Fibroblast of pulmonary artery (primary cell): ENCODE results near the gene RCAN1.

Source experiments
- DNase-seq: peaks from one replicate; pipeline ENCODE4 v3.0.0-alpha.2; 2010; ENCODE audit warnings: low read depth
- H3K4me3 ChIP-seq: replicated peaks from 2 replicates; pipeline ENCODE4 v1.5.1; 2011; ENCODE audit warnings: low read depth, mild to moderate bottlenecking, control low read depth, low read length, moderate library complexity
- CTCF ChIP-seq: IDR thresholded peaks from 2 replicates; pipeline ENCODE4 v1.5.1; 2011; ENCODE audit warnings: mild to moderate bottlenecking, control low read depth, low read length, inconsistent platforms; ENCODE audit errors: missing control alignments

Gene RCAN1

DNA sequence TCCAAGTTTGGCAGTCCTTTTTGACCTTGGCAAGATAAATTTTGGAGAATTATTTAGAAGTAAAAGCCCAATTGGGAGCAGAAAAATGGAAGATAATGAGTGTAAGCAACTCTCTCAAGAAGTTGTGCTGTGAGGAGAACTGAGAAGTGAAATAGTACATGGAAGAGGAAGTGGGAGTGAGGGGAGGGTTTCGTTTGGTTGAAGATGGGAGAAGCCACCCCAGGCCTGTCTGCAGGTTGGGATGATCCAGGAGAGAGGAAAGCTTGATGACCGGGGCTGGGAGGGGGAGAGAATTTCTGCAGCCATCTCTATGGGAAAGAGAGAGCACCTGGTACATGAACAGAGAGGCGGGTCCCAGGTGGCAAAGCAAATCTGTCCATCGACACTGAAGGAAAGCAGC lies 8.6 kb upstream of the RCAN1 start:
- no peak overlapping the region for H3K4me3 ChIP-seq
- DNase-seq = no peak
- no peak for TF ChIP-seq CTCF

GRCh38 chr21:34621434-34622350 lies 6.8 kb upstream of the RCAN1 start:
- TF ChIP-seq CTCF = no peak

GRCh38 chr21:34619841-34620665 lies 5.1 kb upstream of the RCAN1 start:
- DNase-seq = no peak
- no peak overlapping the region for H3K4me3 ChIP-seq
- no peak for TF ChIP-seq CTCF

More at GRCh38 chr21:34621434-34622350, 6.8 kb upstream of the RCAN1 start:
- no peak overlapping the region for H3K4me3 ChIP-seq
- no peak for DNase-seq

DNA sequence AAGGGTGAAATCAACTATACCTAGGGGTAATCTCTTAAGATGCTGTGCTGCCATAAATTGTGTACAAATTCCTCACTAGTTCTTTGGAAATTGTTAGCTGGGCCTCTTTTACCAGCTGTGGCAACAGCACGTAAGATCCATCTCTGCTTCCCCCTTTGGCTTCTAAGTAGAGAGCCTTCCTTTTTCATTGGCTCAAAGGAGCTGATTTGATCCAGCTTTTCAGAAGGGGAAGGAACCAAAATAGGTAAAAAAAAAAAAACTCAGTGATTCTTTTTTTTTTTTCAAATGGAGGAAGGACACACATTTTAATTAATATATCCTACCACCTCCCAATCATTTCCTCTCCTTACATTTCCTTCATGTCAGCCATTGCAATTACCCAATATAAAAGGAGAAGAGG lies 4.0 kb upstream of the RCAN1 start:
- H3K4me3 ChIP-seq = no peak overlapping the region
- no peak for TF ChIP-seq CTCF
- DNase-seq = no peak

DNA sequence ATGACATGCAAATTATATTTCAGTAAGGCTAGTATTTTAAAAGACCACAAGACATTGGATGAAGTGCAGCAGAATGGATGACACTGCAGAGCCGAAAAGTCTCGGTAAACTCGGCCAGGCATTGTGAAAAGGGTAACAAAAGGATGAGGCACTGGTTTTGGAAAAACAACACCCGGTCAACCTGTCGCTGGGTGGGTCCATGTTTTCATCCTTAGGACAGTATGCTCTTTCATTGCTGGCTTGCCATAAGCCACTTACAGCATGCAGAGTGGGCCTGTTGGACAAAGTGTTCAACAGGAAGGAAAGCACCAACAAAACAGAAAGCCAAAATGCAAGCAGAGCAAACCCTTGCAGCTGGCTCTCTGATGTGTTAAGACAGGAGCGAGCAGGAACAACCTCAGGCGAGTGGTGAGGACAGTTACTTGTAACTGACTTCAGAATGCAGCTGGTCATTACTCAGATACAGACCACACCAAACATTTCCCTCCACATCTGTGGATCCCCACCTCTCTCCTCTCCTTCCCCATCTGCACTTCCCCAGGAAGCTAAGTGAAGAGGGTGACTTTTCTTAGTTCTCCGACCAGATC lies 2.9 kb upstream of the RCAN1 start:
- no peak overlapping the region for H3K4me3 ChIP-seq
- DNase-seq = no peak
- TF ChIP-seq CTCF = no peak

GRCh38 chr21:34615487-34615814 lies 538 bp upstream of the RCAN1 start:
- H3K4me3 ChIP-seq = peak overlapping the region; percentile 74
- DNase-seq = no peak
- TF ChIP-seq CTCF = no peak
